ENCODE measurements around the gene CCDC141. TPM values are rescaled to one million over a fixed set of nuclear protein-coding genes. Genes with fewer than 3 reads are reported as not detected.
"Not testable (repeated sequence)": the region's sequence is repeated elsewhere in the genome, so short reads cannot be mapped to it uniquely, and the experiment has no call there.

CCDC141 gene
- total RNA-seq, 1 donor from 2014 or later = not detected

DNA sequence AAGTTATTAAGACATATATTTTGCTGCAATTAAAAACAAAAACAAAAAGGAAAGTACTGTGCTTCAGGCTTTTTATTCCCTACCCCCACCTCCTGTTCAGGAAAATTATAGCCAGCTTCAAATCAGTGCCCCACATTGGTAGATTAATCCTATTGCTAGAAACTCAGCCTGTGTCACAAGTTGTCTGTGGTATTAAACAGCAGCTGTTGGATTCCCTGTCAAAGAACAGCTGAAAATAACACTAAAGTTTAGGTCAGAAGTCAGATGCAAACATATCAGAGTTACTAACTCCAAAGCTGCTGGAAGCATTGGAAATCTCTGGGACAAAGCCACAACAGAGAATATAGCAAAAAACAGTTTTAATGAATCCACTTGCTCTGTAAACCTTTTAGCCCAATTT is 818 bp upstream of the CCDC141 start:
- no peak for DNase-seq (ENCODE audit: low spot score)
- H3K36me3 Mint-ChIP-seq (ENCODE audit: low read depth) = no peaks in the 10 kb centered on the region
- no peak overlapping the region for H3K4me3 Mint-ChIP-seq (ENCODE audit: unreplicated experiment)
- TF ChIP-seq, protein P1, sequence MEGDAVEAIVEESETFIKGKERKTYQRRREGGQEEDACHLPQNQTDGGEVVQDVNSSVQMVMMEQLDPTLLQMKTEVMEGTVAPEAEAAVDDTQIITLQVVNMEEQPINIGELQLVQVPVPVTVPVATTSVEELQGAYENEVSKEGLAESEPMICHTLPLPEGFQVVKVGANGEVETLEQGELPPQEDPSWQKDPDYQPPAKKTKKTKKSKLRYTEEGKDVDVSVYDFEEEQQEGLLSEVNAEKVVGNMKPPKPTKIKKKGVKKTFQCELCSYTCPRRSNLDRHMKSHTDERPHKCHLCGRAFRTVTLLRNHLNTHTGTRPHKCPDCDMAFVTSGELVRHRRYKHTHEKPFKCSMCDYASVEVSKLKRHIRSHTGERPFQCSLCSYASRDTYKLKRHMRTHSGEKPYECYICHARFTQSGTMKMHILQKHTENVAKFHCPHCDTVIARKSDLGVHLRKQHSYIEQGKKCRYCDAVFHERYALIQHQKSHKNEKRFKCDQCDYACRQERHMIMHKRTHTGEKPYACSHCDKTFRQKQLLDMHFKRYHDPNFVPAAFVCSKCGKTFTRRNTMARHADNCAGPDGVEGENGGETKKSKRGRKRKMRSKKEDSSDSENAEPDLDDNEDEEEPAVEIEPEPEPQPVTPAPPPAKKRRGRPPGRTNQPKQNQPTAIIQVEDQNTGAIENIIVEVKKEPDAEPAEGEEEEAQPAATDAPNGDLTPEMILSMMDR (IDR thresholded peaks at IDR 0.05) = no peak
- H3K27ac Mint-ChIP-seq (ENCODE audit: unreplicated experiment) = no peak overlapping the region
- peaks cover 18% of the 10 kb centered on the region for H3K4me1 Mint-ChIP-seq (ENCODE audit: low read depth)
- H3K27me3 Mint-ChIP-seq (ENCODE audit: low read depth) = peaks cover 4% of the 10 kb centered on the region
- no peaks in the 10 kb centered on the region for H3K9me3 Mint-ChIP-seq (ENCODE audit: low read depth)

DNA sequence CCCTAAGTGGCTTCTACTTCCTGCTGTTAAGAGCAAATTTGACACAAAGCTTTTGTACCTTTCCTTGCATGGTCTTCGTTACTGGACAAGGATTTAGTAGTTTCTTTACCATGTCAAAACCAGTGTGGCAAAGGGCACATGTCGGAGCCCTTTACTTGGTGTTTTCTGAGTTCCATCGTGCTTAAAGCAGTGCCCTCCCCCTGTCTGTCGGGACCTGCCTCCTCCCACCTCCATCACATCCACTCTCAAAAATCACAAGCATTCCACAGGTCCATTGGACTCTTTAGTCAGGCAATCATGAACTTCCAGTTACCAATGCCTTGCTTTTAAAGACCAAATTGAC is 763 bp downstream of the CCDC141 start:
- H3K27me3 Mint-ChIP-seq (ENCODE audit: low read depth) = peaks cover 9% of the 10 kb centered on the region
- no peak overlapping the region for H3K27ac Mint-ChIP-seq (ENCODE audit: unreplicated experiment)
- no peak for DNase-seq (ENCODE audit: low spot score)
- no peaks in the 10 kb centered on the region for H3K36me3 Mint-ChIP-seq (ENCODE audit: low read depth)
- H3K4me3 Mint-ChIP-seq (ENCODE audit: unreplicated experiment) = no peak overlapping the region
- peaks cover 18% of the 10 kb centered on the region for H3K4me1 Mint-ChIP-seq (ENCODE audit: low read depth)
- TF ChIP-seq, protein P1 (IDR thresholded peaks at IDR 0.05) = no peak
- no peaks in the 10 kb centered on the region for H3K9me3 Mint-ChIP-seq (ENCODE audit: low read depth)

DNA sequence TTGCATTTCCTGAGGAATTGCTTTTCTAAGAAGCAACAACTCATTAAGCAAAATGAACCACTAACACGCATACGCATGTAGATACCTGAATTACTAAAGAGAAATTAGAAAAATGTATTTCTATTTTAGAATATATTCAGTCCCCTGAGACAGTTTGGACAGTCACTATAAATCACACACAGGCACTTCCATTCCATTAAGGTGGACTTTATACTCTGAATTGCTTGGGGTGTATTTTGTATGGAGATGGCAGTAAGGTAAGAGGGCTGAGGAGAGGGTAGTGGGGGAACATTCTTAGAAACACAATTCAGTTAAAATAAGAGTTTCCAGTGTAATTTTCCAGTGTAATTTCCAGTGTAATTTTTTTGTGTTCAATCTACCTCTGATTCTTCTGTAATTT is 1.8 kb downstream of the CCDC141 start:
- H3K4me3 Mint-ChIP-seq (ENCODE audit: unreplicated experiment) = no peak overlapping the region
- no peak overlapping the region for H3K27ac Mint-ChIP-seq (ENCODE audit: unreplicated experiment)
- TF ChIP-seq, protein P1 (IDR thresholded peaks at IDR 0.05) = no peak
- peaks cover 14% of the 10 kb centered on the region for H3K27me3 Mint-ChIP-seq (ENCODE audit: low read depth)
- no peak for DNase-seq (ENCODE audit: low spot score)
- H3K4me1 Mint-ChIP-seq (ENCODE audit: low read depth) = peaks cover 18% of the 10 kb centered on the region
- H3K9me3 Mint-ChIP-seq (ENCODE audit: low read depth) = peaks cover 4% of the 10 kb centered on the region
- no peaks in the 10 kb centered on the region for H3K36me3 Mint-ChIP-seq (ENCODE audit: low read depth)

DNA sequence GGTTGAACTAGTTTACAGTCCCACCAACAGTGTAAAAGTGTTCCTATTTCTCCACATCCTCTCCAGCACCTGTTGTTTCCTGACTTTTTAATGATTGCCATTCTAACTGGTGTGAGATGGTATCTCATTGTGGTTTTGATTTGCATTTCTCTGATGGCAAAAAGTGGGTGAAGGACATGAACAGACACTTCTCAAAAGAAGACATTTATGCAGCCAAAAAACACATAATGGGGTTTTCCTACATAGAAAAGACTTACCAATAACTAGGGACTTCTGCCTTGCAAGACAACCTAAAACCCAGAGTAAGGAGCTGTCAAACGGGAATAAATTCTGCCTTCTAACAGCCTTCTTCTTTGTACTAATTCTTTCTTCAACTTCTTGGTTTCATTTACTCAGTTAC is 4.3 kb downstream of the CCDC141 start:
- not testable (repeated sequence) for DNase-seq (ENCODE audit: low spot score); H3K36me3 Mint-ChIP-seq (ENCODE audit: low read depth); H3K4me3 Mint-ChIP-seq (ENCODE audit: unreplicated experiment); H3K4me1 Mint-ChIP-seq (ENCODE audit: low read depth); H3K27ac Mint-ChIP-seq (ENCODE audit: unreplicated experiment)
- H3K27me3 Mint-ChIP-seq (ENCODE audit: low read depth) = peaks cover 19% of the 10 kb centered on the region
- peaks cover 10% of the 10 kb centered on the region for H3K9me3 Mint-ChIP-seq (ENCODE audit: low read depth)

DNA sequence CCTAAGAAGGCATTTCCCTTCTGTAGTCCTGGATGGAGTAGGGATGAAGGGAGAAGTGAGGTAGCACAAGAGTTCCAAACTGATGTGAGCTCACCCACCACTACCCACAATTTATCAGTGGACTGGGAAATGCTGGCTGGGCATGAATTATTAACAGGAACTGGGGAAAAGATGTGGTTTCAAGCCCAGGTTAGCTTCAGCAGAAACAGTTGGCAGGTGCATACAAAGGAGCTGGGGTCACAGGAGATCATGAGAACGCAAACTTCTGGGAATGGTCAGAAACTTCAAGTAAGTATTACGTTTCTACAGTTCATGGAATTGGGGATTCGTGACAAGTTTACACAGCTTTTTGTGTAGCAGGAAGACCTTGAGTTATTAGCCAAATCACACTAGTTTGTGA is 5.4 kb downstream of the CCDC141 start:
- H3K9me3 Mint-ChIP-seq (ENCODE audit: low read depth) = peaks cover 10% of the 10 kb centered on the region
- no peak overlapping the region for H3K27ac Mint-ChIP-seq (ENCODE audit: unreplicated experiment)
- TF ChIP-seq, protein P1 (IDR thresholded peaks at IDR 0.05) = no peak
- no peak for DNase-seq (ENCODE audit: low spot score)
- no peaks in the 10 kb centered on the region for H3K4me1 Mint-ChIP-seq (ENCODE audit: low read depth)
- H3K36me3 Mint-ChIP-seq (ENCODE audit: low read depth) = peaks cover 2% of the 10 kb centered on the region
- H3K4me3 Mint-ChIP-seq (ENCODE audit: unreplicated experiment) = no peak overlapping the region
- peaks cover 26% of the 10 kb centered on the region for H3K27me3 Mint-ChIP-seq (ENCODE audit: low read depth)

DNA sequence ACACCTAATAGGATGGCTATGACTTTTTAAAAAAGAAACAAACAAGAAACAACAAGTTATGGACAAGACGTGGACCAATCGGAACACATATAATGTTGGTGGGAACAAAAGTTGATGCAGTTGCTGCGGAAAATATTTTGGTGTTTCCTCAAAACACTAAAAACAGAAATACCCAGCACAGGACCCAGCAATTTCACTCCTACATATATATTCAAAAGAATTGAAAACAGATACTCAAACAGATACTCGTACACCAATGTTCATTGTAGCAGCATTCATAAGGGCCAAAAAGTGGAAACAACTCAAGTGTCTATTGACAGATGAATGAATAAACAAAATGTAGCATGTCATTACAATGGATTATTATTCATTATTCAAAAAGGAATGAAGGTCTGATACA is 12.1 kb downstream of the CCDC141 start:
- Mint-ChIP-seq H3K9me3 (ENCODE audit: low read depth) (peaks cover 9% of the 10 kb centered on the region), H3K27ac (ENCODE audit: unreplicated experiment) (no peak overlapping the region), H3K4me1 (ENCODE audit: low read depth) (no peaks in the 10 kb centered on the region), H3K36me3 (ENCODE audit: low read depth) (peaks cover 3% of the 10 kb centered on the region), H3K27me3 (ENCODE audit: low read depth) (peaks cover 25% of the 10 kb centered on the region), H3K4me3 (ENCODE audit: unreplicated experiment) (no peak overlapping the region)
- TF ChIP-seq, protein P1 (IDR thresholded peaks at IDR 0.05) = no peak
- DNase-seq (ENCODE audit: low spot score) = no peak

All from chondrocyte (in vitro differentiated cells).